Measurements from ENCODE around the gene GYPC. TPM values are rescaled to one million over a fixed set of nuclear protein-coding genes. Genes with fewer than 3 reads are reported as not detected.

Gene GYPC
- polyA plus RNA-seq, 1 donor (not counting 4 experiments of a cell fraction or from before 2014, with no cell fraction given), result not detected

DNA sequence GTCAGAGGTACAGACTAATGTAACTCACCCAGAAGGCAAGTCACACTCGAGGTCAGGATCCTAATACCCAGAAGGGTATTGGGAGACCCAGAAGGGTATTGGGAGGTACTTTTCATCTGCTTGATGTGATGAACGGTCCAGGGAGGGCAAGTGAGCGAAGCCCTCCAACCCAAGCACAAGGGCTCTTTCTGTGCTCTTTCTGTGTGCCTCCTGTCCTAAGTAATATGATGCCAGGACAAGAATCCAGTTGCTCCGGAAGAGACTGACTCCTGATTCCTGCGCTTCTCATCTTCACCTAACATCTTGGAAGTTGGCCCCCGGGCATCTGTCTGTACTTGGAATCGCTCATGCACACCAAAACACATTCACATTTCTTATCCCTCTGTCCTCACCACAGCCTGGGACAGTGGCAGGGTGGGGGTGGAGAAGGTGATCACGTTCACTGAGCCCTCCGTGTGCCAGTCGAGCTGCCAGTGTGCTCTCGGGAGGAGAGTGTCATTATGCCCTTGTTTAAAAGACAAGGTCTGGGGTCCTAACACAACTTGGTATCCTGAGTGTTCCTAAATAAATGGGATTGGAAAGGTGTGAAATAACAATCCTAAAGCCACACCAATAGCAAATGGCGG lies 17.1 kb downstream of the GYPC start:
- peaks cover 10% of the 10 kb centered on the region for H3K9me3 ChIP-seq (ENCODE audit: control insufficient read depth, low read depth, low read length)
- TF ChIP-seq EZH2 (IDR thresholded peaks at IDR 0.05; ENCODE audit: low read length) (no peak), CTCF (optimal IDR thresholded peaks at IDR 0.05 in 1 of 3, IDR thresholded peaks at IDR 0.05 in 1 of 3, conservative IDR thresholded peaks at IDR 0.05 in 1 of 3; ENCODE audit: extremely low read depth in 1 of 3, insufficient read depth in 2 of 3, low read length in 3 of 3) (no peak)
- no peak overlapping the region for H3K27ac ChIP-seq (ENCODE audit: control insufficient read depth, insufficient read depth, low read length)
- H3K9ac ChIP-seq (ENCODE audit: control insufficient read depth, extremely low read depth, insufficient read depth, low read length), result no peak overlapping the region
- H3K9me1 ChIP-seq (ENCODE audit: control insufficient read depth, extremely low read depth, insufficient read depth, low read length), result no peaks in the 10 kb centered on the region
- no peak overlapping the region for H2AFZ ChIP-seq (ENCODE audit: control insufficient read depth, low read length)
- no peaks in the 10 kb centered on the region for H3K79me2 ChIP-seq (ENCODE audit: control insufficient read depth, insufficient read depth, low read length)
- no peak overlapping the region for H3K4me2 ChIP-seq (ENCODE audit: control insufficient read depth, extremely low read depth, insufficient read depth, low read depth, low read length)
- dilution Hi-C loops (cut with MboI; ENCODE audit: extremely low pct_ligation_motif_present, low sequenced_read_pairs), result no loop called here
- no peaks in the 10 kb centered on the region for H3K36me3 ChIP-seq (ENCODE audit: control insufficient read depth in 2 of 2, extremely low read depth in 1 of 2, insufficient read depth in 2 of 2, low read length in 2 of 2)
- H3K27me3 ChIP-seq (ENCODE audit: control insufficient read depth, extremely low read depth, insufficient read depth, low read length), result no peaks in the 10 kb centered on the region
- FAIRE-seq, result no peak
- no peak for DNase-seq (ENCODE audit: low read depth, low spot score)
- H4K20me1 ChIP-seq (ENCODE audit: control insufficient read depth, extremely low read depth, insufficient read depth, low read length), result no peaks in the 10 kb centered on the region
- H3K4me3 ChIP-seq (ENCODE audit: control insufficient read depth in 2 of 3, extremely low read depth in 1 of 3, insufficient read depth in 2 of 3, low read depth in 1 of 3, low read length in 3 of 3), result no peak overlapping the region
- H3K4me1 ChIP-seq (ENCODE audit: control insufficient read depth, extremely low read depth, insufficient read depth, low read length), result no peaks in the 10 kb centered on the region

- no peaks in the 10 kb centered on the region for H3K4me1 ChIP-seq (ENCODE audit: control insufficient read depth, extremely low read depth, insufficient read depth, low read length)
- H4K20me1 ChIP-seq (ENCODE audit: control insufficient read depth, extremely low read depth, insufficient read depth, low read length), result no peaks in the 10 kb centered on the region
- FAIRE-seq (no peak), DNase-seq (ENCODE audit: low read depth, low spot score) (no peak)
- H3K4me3 ChIP-seq (ENCODE audit: control insufficient read depth in 2 of 3, extremely low read depth in 1 of 3, insufficient read depth in 2 of 3, low read depth in 1 of 3, low read length in 3 of 3), result no peak overlapping the region
- H3K9me1 ChIP-seq (ENCODE audit: control insufficient read depth, extremely low read depth, insufficient read depth, low read length), result no peaks in the 10 kb centered on the region
- TF ChIP-seq EZH2 (IDR thresholded peaks at IDR 0.05; ENCODE audit: low read length) (no peak), CTCF (optimal IDR thresholded peaks at IDR 0.05 in 1 of 3, IDR thresholded peaks at IDR 0.05 in 1 of 3, conservative IDR thresholded peaks at IDR 0.05 in 1 of 3; ENCODE audit: extremely low read depth in 1 of 3, insufficient read depth in 2 of 3, low read length in 3 of 3) (no peak)
- no peak overlapping the region for H3K27ac ChIP-seq (ENCODE audit: control insufficient read depth, insufficient read depth, low read length)
- H3K4me2 ChIP-seq (ENCODE audit: control insufficient read depth, extremely low read depth, insufficient read depth, low read depth, low read length), result no peak overlapping the region
- H3K36me3 ChIP-seq (ENCODE audit: control insufficient read depth in 2 of 2, extremely low read depth in 1 of 2, insufficient read depth in 2 of 2, low read length in 2 of 2), result no peaks in the 10 kb centered on the region
- no peaks in the 10 kb centered on the region for H3K27me3 ChIP-seq (ENCODE audit: control insufficient read depth, extremely low read depth, insufficient read depth, low read length)
- no peaks in the 10 kb centered on the region for H3K79me2 ChIP-seq (ENCODE audit: control insufficient read depth, insufficient read depth, low read length)
- H3K9me3 ChIP-seq (ENCODE audit: control insufficient read depth, low read depth, low read length), result peaks cover 13% of the 10 kb centered on the region
- dilution Hi-C loops (cut with MboI; ENCODE audit: extremely low pct_ligation_motif_present, low sequenced_read_pairs), result no loop called here
- no peak overlapping the region for H2AFZ ChIP-seq (ENCODE audit: control insufficient read depth, low read length)
- H3K9ac ChIP-seq (ENCODE audit: control insufficient read depth, extremely low read depth, insufficient read depth, low read length), result no peak overlapping the region
Measured at GRCh38 chr2:126674075-126674744, 18.3 kb downstream of the GYPC start.

Data from keratinocyte (primary cell).